SK-N-MC (cell line): Measurements from ENCODE around the gene OSBP.

Experiments
- DNase-seq: peaks from one replicate; pipeline ENCODE4 v3.0.0-alpha.2; 2011; ENCODE audit warnings: low read depth, low spot score
- H3K27ac ChIP-seq: fragments of 200-600 bp; sonication (generic); 2 replicates; pipeline ENCODE4 v1.5.1; 2016; ENCODE audit warnings: mixed run types
- H3K36me3 ChIP-seq: fragments of 200-600 bp; sonication (generic); 2 replicates; pipeline ENCODE4 v1.6.1; 2017; ENCODE audit warnings: antibody characterized with exemption, low read length, mixed read lengths; ENCODE audit not compliant: insufficient read depth
- H3K4me3 ChIP-seq: fragments of 200-600 bp; sonication (generic); 2 replicates; pipeline ENCODE4 v1.5.1; 2016
- H3K9ac ChIP-seq: fragments of 200-600 bp; sonication (generic); 2 replicates; pipeline ENCODE4 v1.8.0; 2017; ENCODE audit warnings: mixed run types, mixed read lengths; ENCODE audit not compliant: insufficient read length
- H3K9me3 ChIP-seq: fragments of 200-600 bp; sonication (generic); 2 replicates; pipeline ENCODE4 v1.6.1; 2017; ENCODE audit warnings: low read depth, mild to moderate bottlenecking, antibody characterized with exemption, low read length, moderate library complexity, mixed read lengths
- EZH2 ChIP-seq: fragments of 200-600 bp; sonication (generic); IDR thresholded peaks from one replicate; pipeline ENCODE4 v1.6.1; 2017; ENCODE audit warnings: antibody characterized with exemption
- FOXP2 ChIP-seq: optimal IDR thresholded peaks from 2 replicates; pipeline ENCODE3; 2011; ENCODE audit warnings: mild to moderate bottlenecking, moderate library complexity; ENCODE audit not compliant: insufficient read depth; ENCODE audit errors: extremely low read length, control extremely low read depth
- POLR2AphosphoS5 ChIP-seq: IDR thresholded peaks from 2 replicates; pipeline ENCODE4 v1.6.1; 2012; ENCODE audit warnings: mild to moderate bottlenecking, low read depth, low read length, borderline replicate concordance

OSBP gene

GRCh38 chr11:59584294-59584693, 31.3 kb downstream of the OSBP start:
- no peak overlapping the region for H3K9ac ChIP-seq
- no peak for TF ChIP-seq POLR2AphosphoS5
- peaks cover 47% of the 10 kb centered on the region for H3K36me3 ChIP-seq
- no peaks in the 10 kb centered on the region for H3K9me3 ChIP-seq
- H3K27ac ChIP-seq, result no peak overlapping the region
- H3K4me3 ChIP-seq, result no peak overlapping the region
- DNase-seq, result no peak

- Histone ChIP-seq H3K36me3 (peaks cover 52% of the 10 kb centered on the region), H3K9me3 (no peaks in the 10 kb centered on the region), H3K4me3 (no peak overlapping the region), H3K27ac (no peak overlapping the region), H3K9ac (no peak overlapping the region)
- TF ChIP-seq POLR2AphosphoS5, result no peak
- no peak for TF ChIP-seq FOXP2
- TF ChIP-seq EZH2, result no peak
- DNase-seq, result no peak
Measured at GRCh38 chr11:59582006-59582405, 33.6 kb downstream of the OSBP start.

- no peak overlapping the region for H3K27ac ChIP-seq
- no peak overlapping the region for H3K9ac ChIP-seq
- no peak for DNase-seq
- H3K4me3 ChIP-seq, result no peak overlapping the region
- H3K9me3 ChIP-seq, result no peaks in the 10 kb centered on the region
- TF ChIP-seq EZH2 (no peak), POLR2AphosphoS5 (no peak), FOXP2 (no peak)
- peaks cover 49% of the 10 kb centered on the region for H3K36me3 ChIP-seq
Measured at GRCh38 chr11:59578369-59578768, 37.2 kb downstream of the OSBP start.

GRCh38 chr11:59575505-59575904, 40.1 kb downstream of the OSBP start:
- H3K36me3 ChIP-seq, result peaks cover 40% of the 10 kb centered on the region
- no peak for TF ChIP-seq POLR2AphosphoS5
- no peak overlapping the region for H3K9ac ChIP-seq
- H3K27ac ChIP-seq, result no peak overlapping the region
- no peak overlapping the region for H3K4me3 ChIP-seq
- no peak for DNase-seq
- no peaks in the 10 kb centered on the region for H3K9me3 ChIP-seq

- H3K27ac ChIP-seq, result no peak overlapping the region
- TF ChIP-seq FOXP2 (no peak), EZH2 (no peak), POLR2AphosphoS5 (no peak)
- no peak overlapping the region for H3K9ac ChIP-seq
- H3K9me3 ChIP-seq, result no peaks in the 10 kb centered on the region
- H3K36me3 ChIP-seq, result peaks cover 35% of the 10 kb centered on the region
- DNase-seq, result no peak
- no peak overlapping the region for H3K4me3 ChIP-seq
Measured at GRCh38 chr11:59574932-59575502, 40.6 kb downstream of the OSBP start.

- H3K9me3 ChIP-seq, result no peaks in the 10 kb centered on the region
- no peak overlapping the region for H3K4me3 ChIP-seq
- TF ChIP-seq POLR2AphosphoS5, result no peak
- no peak overlapping the region for H3K27ac ChIP-seq
- peaks cover 32% of the 10 kb centered on the region; the same call in 1 of the 2 replicates for H3K36me3 ChIP-seq
- no peak for DNase-seq
- no peak overlapping the region for H3K9ac ChIP-seq
Measured at GRCh38 chr11:59574467-59574866, 41.1 kb downstream of the OSBP start.

GRCh38 chr11:59573216-59573615, 42.4 kb downstream of the OSBP start:
- Histone ChIP-seq H3K36me3 (peaks cover 25% of the 10 kb centered on the region; the same call in 1 of the 2 replicates), H3K27ac (no peak overlapping the region), H3K9me3 (no peaks in the 10 kb centered on the region), H3K9ac (no peak overlapping the region), H3K4me3 (no peak overlapping the region)
- TF ChIP-seq EZH2 (no peak), FOXP2 (no peak), POLR2AphosphoS5 (no peak)
- no peak for DNase-seq

GRCh38 chr11:59572091-59572490, 43.5 kb downstream of the OSBP start:
- Histone ChIP-seq H3K27ac (no peak overlapping the region), H3K4me3 (no peak overlapping the region), H3K9me3 (no peaks in the 10 kb centered on the region), H3K9ac (no peak overlapping the region), H3K36me3 (peaks cover 17% of the 10 kb centered on the region; the same call in 1 of the 2 replicates)
- no peak for DNase-seq
- TF ChIP-seq POLR2AphosphoS5, result no peak
- TF ChIP-seq EZH2, result no peak
- no peak for TF ChIP-seq FOXP2

GRCh38 chr11:59562292-59562691, 53.3 kb downstream of the OSBP start:
- DNase-seq, result no peak
- Histone ChIP-seq H3K36me3 (no peaks in the 10 kb centered on the region), H3K27ac (no peak overlapping the region), H3K9me3 (no peaks in the 10 kb centered on the region), H3K4me3 (no peak overlapping the region), H3K9ac (no peak overlapping the region)
- TF ChIP-seq FOXP2 (no peak), POLR2AphosphoS5 (no peak), EZH2 (no peak)
